MM.1S (cell line): Measurements from ENCODE around the gene EPHX1.
"Not testable (repeated sequence)": the region's sequence is repeated elsewhere in the genome, so short reads cannot be mapped to it uniquely, and the experiment has no call there.

Experiments
- DNase-seq: peaks from one replicate; pipeline ENCODE4 v3.0.0-alpha.2; 2015
- H2AFZ ChIP-seq: fragments of 300-600 bp; sonication (generic); 2 replicates; pipeline ENCODE4 v1.6.0; 2016; ENCODE audit warnings: antibody characterized with exemption, low read length
- H3F3A ChIP-seq: fragments of 300-600 bp; sonication (generic); 2 replicates; pipeline ENCODE4 v1.6.1; 2016; ENCODE audit warnings: mild to moderate bottlenecking, antibody characterized with exemption, low read length, moderate library complexity, mixed read lengths; ENCODE audit not compliant: insufficient read depth
- H3K27ac ChIP-seq: fragments of 300-600 bp; sonication (generic); 2 replicates; pipeline ENCODE4 v1.5.1; 2016; ENCODE audit warnings: mild to moderate bottlenecking, low read length
- H3K27me3 ChIP-seq: fragments of 300-600 bp; sonication (generic); replicated peaks from 2 replicates; pipeline ENCODE4 v1.6.0; 2016; ENCODE audit warnings: low read length; ENCODE audit not compliant: insufficient read depth
- H3K36me3 ChIP-seq: fragments of 300-600 bp; sonication (generic); replicated peaks from 2 replicates; pipeline ENCODE4 v1.6.1; 2016; ENCODE audit warnings: mild to moderate bottlenecking, low read length, mixed read lengths; ENCODE audit not compliant: insufficient read depth
- H3K4me1 ChIP-seq: fragments of 300-600 bp; sonication (generic); 2 replicates; pipeline ENCODE4 v1.6.1; 2016; ENCODE audit warnings: low read length, mixed read lengths
- H3K4me2 ChIP-seq: fragments of 300-600 bp; sonication (generic); 2 replicates; pipeline ENCODE4 v1.6.0; 2016; ENCODE audit warnings: low read depth, low read length
- H3K4me3 ChIP-seq: fragments of 300-600 bp; sonication (generic); 2 replicates; pipeline ENCODE4 v1.5.1; 2016; ENCODE audit warnings: low read length, mixed read lengths
- H3K79me2 ChIP-seq: fragments of 300-600 bp; sonication (generic); 2 replicates; pipeline ENCODE4 v1.6.1; 2016; ENCODE audit warnings: mixed run types, low read length, mixed read lengths
- H3K9ac ChIP-seq: fragments of 300-600 bp; sonication (generic); 2 replicates; pipeline ENCODE4 v1.6.1; 2016; ENCODE audit warnings: low read length, mixed read lengths
- H3K9me2 ChIP-seq: fragments of 300-600 bp; sonication (generic); replicated peaks from 2 replicates; pipeline ENCODE4 v1.6.1; 2016; ENCODE audit warnings: mild to moderate bottlenecking, low read length, mixed read lengths; ENCODE audit not compliant: insufficient read depth
- H3K9me3 ChIP-seq: fragments of 300-600 bp; sonication (generic); replicated peaks from 2 replicates; pipeline ENCODE4 v1.6.1; 2016; ENCODE audit warnings: mild to moderate bottlenecking, low read length, mixed read lengths; ENCODE audit not compliant: insufficient read depth
- H4K20me1 ChIP-seq: fragments of 300-600 bp; sonication (generic); 2 replicates; pipeline ENCODE4 v1.6.1; 2016; ENCODE audit warnings: mild to moderate bottlenecking, low read length, moderate library complexity, mixed read lengths; ENCODE audit not compliant: insufficient read depth
- CTCF ChIP-seq: fragments of 300-600 bp; sonication (generic); IDR thresholded peaks from 2 replicates; pipeline ENCODE4 v1.5.1; 2016; ENCODE audit warnings: antibody characterized with exemption, low read length, mixed read lengths
- EZH2 ChIP-seq: fragments of 300-600 bp; sonication (generic); optimal IDR thresholded peaks from 2 replicates; pipeline ENCODE3; 2017; ENCODE audit warnings: low read depth, mild to moderate bottlenecking, antibody characterized with exemption, low read length, mixed read lengths
- EZH2phosphoT487 ChIP-seq: fragments of 300-600 bp; sonication (generic); IDR thresholded peaks from 2 replicates; pipeline ENCODE4 v1.6.1; 2018; ENCODE audit warnings: antibody characterized with exemption, low read length

The EPHX1 gene

DNA sequence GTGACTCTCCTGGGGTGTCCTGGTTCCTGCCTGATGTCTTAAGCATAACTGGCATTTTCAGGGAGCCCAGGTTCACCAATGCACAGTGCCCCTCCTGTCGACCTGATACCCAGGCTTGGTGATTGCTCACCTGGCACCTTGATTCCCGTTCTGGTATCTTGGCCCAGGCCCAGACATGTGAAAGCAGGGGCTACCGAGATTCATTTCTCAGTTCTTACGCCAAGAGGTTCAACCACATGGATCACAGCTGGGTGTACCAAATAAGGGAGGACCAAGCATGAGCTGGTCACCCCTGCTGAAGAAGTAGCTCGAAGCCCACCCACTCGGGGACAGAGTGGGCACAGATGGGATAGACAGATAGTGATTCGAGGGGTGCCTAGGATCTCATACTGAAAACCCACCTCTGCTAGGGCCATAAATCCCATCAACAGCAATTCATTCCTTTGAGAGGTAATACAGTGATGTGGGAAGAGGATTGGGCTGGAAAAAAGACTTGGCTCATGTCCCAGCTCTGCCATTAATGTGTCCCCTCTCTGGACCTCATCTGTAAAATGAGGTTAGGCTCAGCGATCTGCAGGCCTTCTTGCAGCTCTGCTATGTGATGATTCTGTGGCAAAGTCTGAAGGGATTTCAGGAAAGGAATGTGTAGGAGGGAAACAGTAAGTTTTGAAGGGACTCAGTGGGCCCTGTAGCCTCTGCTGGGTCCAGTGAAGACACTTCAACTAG, 2.7 kb downstream of the EPHX1 start:
- Histone ChIP-seq H3K79me2 (peaks cover 5% of the 10 kb centered on the region; the same call in 1 of the 2 replicates), H3K4me2 (no peak overlapping the region), H3K27ac (no peak overlapping the region), H3K27me3 (no peaks in the 10 kb centered on the region), H3K4me3 (no peak overlapping the region), H3K9me3 (no peaks in the 10 kb centered on the region), H3K9me2 (no peaks in the 10 kb centered on the region), H3K4me1 (no peaks in the 10 kb centered on the region), H2AFZ (no peak overlapping the region), H4K20me1 (no peaks in the 10 kb centered on the region), H3K9ac (no peak overlapping the region), H3F3A (peaks cover 5% of the 10 kb centered on the region; the same call in 1 of the 2 replicates), H3K36me3 (no peaks in the 10 kb centered on the region)
- DNase-seq: no peak
- TF ChIP-seq EZH2: no peak
- no peak for TF ChIP-seq EZH2phosphoT487
- TF ChIP-seq CTCF: no peak

- Histone ChIP-seq H3K36me3 (no peaks in the 10 kb centered on the region), H3K4me2 (no peak overlapping the region), H3K4me3 (no peak overlapping the region), H3K4me1 (no peaks in the 10 kb centered on the region), H3K9me2 (no peaks in the 10 kb centered on the region), H3K27me3 (no peaks in the 10 kb centered on the region), H3K9ac (no peak overlapping the region), H2AFZ (no peak overlapping the region), H4K20me1 (no peaks in the 10 kb centered on the region), H3F3A (peaks cover 5% of the 10 kb centered on the region; the same call in 1 of the 2 replicates), H3K9me3 (no peaks in the 10 kb centered on the region), H3K79me2 (peaks cover 5% of the 10 kb centered on the region; the same call in 1 of the 2 replicates), H3K27ac (no peak overlapping the region)
- DNase-seq: no peak
- TF ChIP-seq EZH2 (no peak), CTCF (no peak), EZH2phosphoT487 (no peak)
Observed at GRCh38 chr1:225813214-225813964, 3.5 kb downstream of the EPHX1 start.

DNA sequence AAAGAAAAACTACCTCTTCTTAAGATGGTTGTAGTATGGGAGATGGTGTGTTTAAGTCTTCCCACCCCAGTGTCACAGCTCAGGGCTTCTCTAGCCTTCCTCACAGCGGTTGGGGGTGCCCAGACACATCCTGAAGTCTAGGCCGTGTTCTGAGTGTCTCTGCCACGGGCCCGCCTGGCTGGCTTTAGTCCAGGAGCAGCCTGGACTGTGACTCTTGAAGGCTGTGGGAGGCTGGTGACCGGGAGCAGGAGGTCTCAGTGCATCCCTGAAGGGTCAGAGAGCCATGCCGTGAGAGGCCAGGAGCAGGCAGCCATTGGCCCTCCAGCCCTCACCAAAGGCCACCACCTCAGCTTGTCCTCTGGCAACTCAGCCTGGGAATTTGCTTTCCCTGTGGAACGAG, 4.5 kb downstream of the EPHX1 start:
- TF ChIP-seq CTCF: no peak
- H3K4me3 ChIP-seq: no peak overlapping the region
- H3K9me3 ChIP-seq: no peaks in the 10 kb centered on the region
- no peaks in the 10 kb centered on the region for H3K9me2 ChIP-seq
- H3K27ac ChIP-seq: no peak overlapping the region
- H3K4me1 ChIP-seq: no peaks in the 10 kb centered on the region
- H3K79me2 ChIP-seq: peaks cover 5% of the 10 kb centered on the region; the same call in 1 of the 2 replicates
- H4K20me1 ChIP-seq: no peaks in the 10 kb centered on the region
- H2AFZ ChIP-seq: no peak overlapping the region
- H3F3A ChIP-seq: peaks cover 5% of the 10 kb centered on the region; the same call in 1 of the 2 replicates
- no peak overlapping the region for H3K9ac ChIP-seq
- H3K27me3 ChIP-seq: no peaks in the 10 kb centered on the region
- H3K36me3 ChIP-seq: no peaks in the 10 kb centered on the region
- no peak overlapping the region for H3K4me2 ChIP-seq
- no peak for DNase-seq

GRCh38 chr1:225815090-225815489, 5.2 kb downstream of the EPHX1 start:
- not testable (repeated sequence) for H2AFZ ChIP-seq, H3F3A ChIP-seq, DNase-seq, H4K20me1 ChIP-seq, H3K36me3 ChIP-seq, H3K79me2 ChIP-seq, H3K9ac ChIP-seq, H3K4me3 ChIP-seq, H3K9me2 ChIP-seq, H3K4me2 ChIP-seq, H3K9me3 ChIP-seq, H3K4me1 ChIP-seq, H3K27ac ChIP-seq, H3K27me3 ChIP-seq
